ENCODE measurements around the gene STRIP2. TPM values are rescaled to one million over a fixed set of nuclear protein-coding genes. Genes with fewer than 3 reads are reported as not detected.

The STRIP2 gene
- total and polyA plus RNA-seq, 2 of the 13 experiments (the other 11 are each of a cell fraction or from before 2014, with no cell fraction given) = 3.9 to 8.2 TPM

GRCh38 chr7:129394101-129394500, 40.1 kb upstream of the STRIP2 start:
- ATAC-seq (no peak), DNase-seq (ENCODE audit: low spot score) (no peak), FAIRE-seq (no peak)
- H3K27ac ChIP-seq (ENCODE audit: extremely low read length, insufficient read depth, low read length) = no peak overlapping the region
- no peaks in the 10 kb centered on the region for H3K4me1 ChIP-seq (ENCODE audit: insufficient read depth, low read length)
- H3K27me3 ChIP-seq (ENCODE audit: control insufficient read depth in 1 of 2, insufficient read depth in 2 of 2, low read length in 2 of 2) = no peaks in the 10 kb centered on the region
- ChIA-PET CTCF (ENCODE audit: low intra/inter-chr PET ratio, low total read pairs) (no interaction called here), POLR2A (no interaction called here)
- H3K4me3 ChIP-seq (replicated peaks in 1 of 3; ENCODE audit: insufficient read depth in 1 of 3, low read depth in 2 of 3, low read length in 3 of 3) = no peak overlapping the region
- H3K9ac ChIP-seq (ENCODE audit: insufficient read depth, low read depth, low read length) = no peak overlapping the region
- WGBS (ENCODE audit: low lambda C conversion rate) = 97% methylated on average over 4 of the region's 4 CpGs
- 0 out of 5 replicates have a peak, but pooled peaks cover 0 to 3% of the 10 kb centered on the region in 2 experiments for H3K36me3 ChIP-seq (replicated peaks in 1 of 2; ENCODE audit: control insufficient read depth in 1 of 2, insufficient read depth in 2 of 2, low read length in 2 of 2)
- H3K79me2 ChIP-seq (ENCODE audit: insufficient read depth, low read length) = no peaks in the 10 kb centered on the region
- H2AFZ ChIP-seq (ENCODE audit: low read length) = no peak overlapping the region
- TF ChIP-seq ZNF615 (CRISPR knock-in tag; IDR thresholded peaks at IDR 0.05; ENCODE audit: borderline replicate concordance) = no peak
- no peak for TF ChIP-seq NFIC (IDR thresholded peaks at IDR 0.05; ENCODE audit: low read length)
- no peak for TF ChIP-seq NCOA2 (CRISPR knock-in tag; IDR thresholded peaks at IDR 0.05)
- no peak for TF ChIP-seq ZNF883 (CRISPR knock-in tag; IDR thresholded peaks at IDR 0.05; ENCODE audit: not compliant biosample characterization)
- TF ChIP-seq ZFP90 (CRISPR knock-in tag; IDR thresholded peaks at IDR 0.05; ENCODE audit: borderline replicate concordance) = no peak
- no peak for TF ChIP-seq ATAD3A (CRISPR knock-in tag; IDR thresholded peaks at IDR 0.05)
- no peak for TF ChIP-seq ZNF180 (CRISPR knock-in tag; IDR thresholded peaks at IDR 0.05; ENCODE audit: borderline replicate concordance, low read depth)
- BruUV-seq (replicated peaks) = no TSS peak
- H3K4me2 ChIP-seq (ENCODE audit: low read depth, low read length) = no peak overlapping the region
- H3K9me3 ChIP-seq (ENCODE audit: low read length) = no peaks in the 10 kb centered on the region
- intact Hi-C loops (cut with micrococcal nuclease; ENCODE audit: unreplicated experiment) = no loop called here
- H4K20me1 ChIP-seq (ENCODE audit: insufficient read depth, low read length) = no peaks in the 10 kb centered on the region
- in situ Hi-C loops (cut with HindIII; ENCODE audit: extremely low pct_ligation_motif_present, low pct_unique_long_range_greater_than_20kb) = no loop called here

- no peaks in the 10 kb centered on the region for H3K4me1 ChIP-seq (ENCODE audit: insufficient read depth, low read length)
- H3K9me3 ChIP-seq (ENCODE audit: low read length) = no peaks in the 10 kb centered on the region
- FAIRE-seq (no peak), ATAC-seq (no peak), DNase-seq (ENCODE audit: low spot score) (no peak)
- no peaks in the 10 kb centered on the region for H3K27me3 ChIP-seq (ENCODE audit: control insufficient read depth in 1 of 2, insufficient read depth in 2 of 2, low read length in 2 of 2)
- no peaks in the 10 kb centered on the region for H4K20me1 ChIP-seq (ENCODE audit: insufficient read depth, low read length)
- CTCF ChIA-PET (ENCODE audit: low intra/inter-chr PET ratio, low total read pairs) = no interaction called here
- in situ Hi-C loops (cut with HindIII; ENCODE audit: extremely low pct_ligation_motif_present, low pct_unique_long_range_greater_than_20kb) = no loop called here
- POLR2A ChIA-PET = no interaction called here
- intact Hi-C loops (cut with micrococcal nuclease; ENCODE audit: unreplicated experiment) = no loop called here
- H3K27ac ChIP-seq (ENCODE audit: extremely low read length, insufficient read depth, low read length) = no peak overlapping the region
- 0 out of 5 replicates have a peak, but pooled peaks cover 0 to 3% of the 10 kb centered on the region in 2 experiments for H3K36me3 ChIP-seq (replicated peaks in 1 of 2; ENCODE audit: control insufficient read depth in 1 of 2, insufficient read depth in 2 of 2, low read length in 2 of 2)
- BruUV-seq (replicated peaks) = no TSS peak
- no peak overlapping the region for H3K9ac ChIP-seq (ENCODE audit: insufficient read depth, low read depth, low read length)
- H3K4me2 ChIP-seq (ENCODE audit: low read depth, low read length) = no peak overlapping the region
- H2AFZ ChIP-seq (ENCODE audit: low read length) = no peak overlapping the region
- H3K79me2 ChIP-seq (ENCODE audit: insufficient read depth, low read length) = no peaks in the 10 kb centered on the region
- H3K4me3 ChIP-seq (replicated peaks in 1 of 3; ENCODE audit: insufficient read depth in 1 of 3, low read depth in 2 of 3, low read length in 3 of 3) = no peak overlapping the region
- WGBS (ENCODE audit: low lambda C conversion rate) = 89% methylated on average over 4 of the region's 4 CpGs
- TF ChIP-seq LRRFIP1 (CRISPR knock-in tag; conservative IDR thresholded peaks at IDR 0.05) = no peak
- no peak for TF ChIP-seq THAP9 (CRISPR knock-in tag; IDR thresholded peaks at IDR 0.05; ENCODE audit: borderline replicate concordance)
- TF ChIP-seq KDM2A (CRISPR knock-in tag; IDR thresholded peaks at IDR 0.05; ENCODE audit: borderline replicate concordance, low read depth) = no peak
- TF ChIP-seq NRL (CRISPR knock-in tag; IDR thresholded peaks at IDR 0.05; ENCODE audit: borderline replicate concordance) = no peak
- TF ChIP-seq KLF13 (CRISPR knock-in tag; IDR thresholded peaks at IDR 0.05) = no peak
Observed at GRCh38 chr7:129394982-129395914, 39.0 kb upstream of the STRIP2 start.
